Upper lobe of left lung (tissue), 4 donors: ENCODE results near the gene TNF.

Source experiments
- EP300 ChIP-seq, 4 donors: sonication (generic); formaldehyde crosslinking; IDR thresholded peaks; one replicate each; pipeline ENCODE4 v1.5.1; 2017; ENCODE audit warnings: antibody characterized with exemption in 4 of 4, control low read depth in 2 of 4
- TF ChIP-seq, protein P1 (sequence below), 6 experiments: fragments of 450-650 bp in 4 of 6; fragments of 200-600 bp in 2 of 6; sonication (generic) in 2 of 6; IDR thresholded peaks; one replicate each; pipeline ENCODE4 v1.5.1; 2016 to 2019; ENCODE audit warnings: antibody characterized with exemption in 6 of 6

GRCh38 chr6:31544676-31545075 lies 30.7 kb upstream of the TNF start:
- TF ChIP-seq, protein P1, sequence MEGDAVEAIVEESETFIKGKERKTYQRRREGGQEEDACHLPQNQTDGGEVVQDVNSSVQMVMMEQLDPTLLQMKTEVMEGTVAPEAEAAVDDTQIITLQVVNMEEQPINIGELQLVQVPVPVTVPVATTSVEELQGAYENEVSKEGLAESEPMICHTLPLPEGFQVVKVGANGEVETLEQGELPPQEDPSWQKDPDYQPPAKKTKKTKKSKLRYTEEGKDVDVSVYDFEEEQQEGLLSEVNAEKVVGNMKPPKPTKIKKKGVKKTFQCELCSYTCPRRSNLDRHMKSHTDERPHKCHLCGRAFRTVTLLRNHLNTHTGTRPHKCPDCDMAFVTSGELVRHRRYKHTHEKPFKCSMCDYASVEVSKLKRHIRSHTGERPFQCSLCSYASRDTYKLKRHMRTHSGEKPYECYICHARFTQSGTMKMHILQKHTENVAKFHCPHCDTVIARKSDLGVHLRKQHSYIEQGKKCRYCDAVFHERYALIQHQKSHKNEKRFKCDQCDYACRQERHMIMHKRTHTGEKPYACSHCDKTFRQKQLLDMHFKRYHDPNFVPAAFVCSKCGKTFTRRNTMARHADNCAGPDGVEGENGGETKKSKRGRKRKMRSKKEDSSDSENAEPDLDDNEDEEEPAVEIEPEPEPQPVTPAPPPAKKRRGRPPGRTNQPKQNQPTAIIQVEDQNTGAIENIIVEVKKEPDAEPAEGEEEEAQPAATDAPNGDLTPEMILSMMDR (IDR thresholded peaks at IDR 0.05), result no peak
- TF ChIP-seq EP300 (IDR thresholded peaks at IDR 0.05), result no peak
